ENCODE measurements around the gene ZNF593OS. TPM values are rescaled to one million over a fixed set of nuclear protein-coding genes. Genes with fewer than 3 reads are reported as not detected.

Gene ZNF593OS
- not detected in 2 replicates for total RNA-seq

GRCh38 chr1:26171084-26172072 lies at the start of gene ZNF593OS:
ZNF593OS (minus strand) TSS chr1:26171832; CDS start chr1:26171661, 171 bp downstream.

GRCh38 chr1:26190373-26190987 lies 18.8 kb upstream of the ZNF593OS start, which contains the start of gene CATSPER4:
CATSPER4 (plus strand) TSS chr1:26190602; CDS start chr1:26190628, 26 bp downstream.

GRCh38 chr1:26177182-26177684 lies 5.6 kb upstream of the ZNF593OS start, which contains the start of gene CNKSR1:
CNKSR1 (plus strand) TSS chr1:26177491; CDS start chr1:26177548, 57 bp downstream.

GRCh38 chr1:26169669-26170471 lies 1.8 kb downstream of the ZNF593OS start, which contains the start of gene ZNF593:
ZNF593 (plus strand) TSS chr1:26169908; CDS start chr1:26169984, 76 bp downstream.

DNA sequence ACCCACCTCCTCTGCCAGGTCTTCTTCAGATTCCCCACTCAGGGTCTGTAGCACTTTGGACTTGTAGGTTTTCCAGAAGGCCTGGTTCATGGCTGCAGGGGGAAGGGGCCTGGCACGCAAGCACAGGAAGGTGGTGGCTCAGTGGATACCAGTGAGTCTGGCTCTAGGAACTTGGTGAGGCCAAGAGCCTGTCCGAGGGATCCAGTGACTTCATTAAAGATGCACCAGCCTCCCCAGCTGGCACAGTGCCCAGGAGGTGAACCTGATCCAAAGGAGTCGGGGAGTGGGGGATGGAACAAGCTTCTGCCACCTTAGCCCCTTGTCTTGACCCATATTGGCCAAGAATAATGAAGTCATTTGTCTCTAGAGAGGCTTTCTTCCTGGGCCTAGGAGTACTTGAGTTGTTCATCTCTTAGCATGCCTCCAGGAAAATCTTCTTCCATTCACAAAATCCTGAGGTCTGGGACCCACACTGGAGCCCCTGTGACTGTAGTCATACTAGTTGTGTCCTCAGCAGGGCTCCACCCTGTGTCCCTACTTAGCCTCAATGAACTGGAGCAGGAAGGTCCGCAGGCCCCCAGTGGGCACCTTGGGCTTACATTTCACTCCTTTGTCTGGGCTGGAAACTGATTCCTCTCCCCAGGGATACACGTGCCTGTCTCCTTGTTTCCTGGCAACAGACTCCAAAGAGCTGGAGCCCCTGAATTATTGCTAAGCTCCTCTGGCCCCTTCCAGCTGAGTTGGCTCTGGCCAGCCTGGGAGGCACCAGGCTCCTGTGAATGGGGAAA lies 3.0 kb downstream of the ZNF593OS start, which contains the start of gene C1orf232:
Gene C1orf232, minus strand, starts transcription at position 554 of the 788 bp plus-strand sequence. Its CDS starts 464 bp downstream, at position 90.

GRCh38 chr1:26158908-26159742 lies 12.5 kb downstream of the ZNF593OS start, which contains the start of gene FAM110D:
FAM110D (plus strand) TSS chr1:26159079; CDS start chr1:26161292, 2,213 bp downstream.

Other genes with a start within 250 kb of the ZNF593OS start
- 5.2 and 9.5 TPM in 2 replicates for gene PAFAH2, start 173.8 kb downstream of the ZNF593OS start, total RNA-seq
- gene EXTL1, start 150.1 kb downstream of the ZNF593OS start, total RNA-seq: 0.26 and 1.3 TPM in 2 replicates
- not detected in 2 replicates for gene SLC30A2, start 125.7 kb downstream of the ZNF593OS start, total RNA-seq
- not detected in 2 replicates for gene TRIM63, start 104.2 kb downstream of the ZNF593OS start, total RNA-seq
- 6.5 and 6.8 TPM in 2 replicates for gene PDIK1L, start 60.0 kb downstream of the ZNF593OS start, total RNA-seq
- gene FAM110D, start 12.8 kb downstream of the ZNF593OS start, total RNA-seq: not detected in 2 replicates
- gene C1orf232, start 2.9 kb downstream of the ZNF593OS start, total RNA-seq: not detected in 2 replicates
- 17.8 and 18.5 TPM in 2 replicates for gene ZNF593, start 1.9 kb downstream of the ZNF593OS start, total RNA-seq
- gene CNKSR1, start 5.7 kb upstream of the ZNF593OS start, total RNA-seq: 0.26 TPM in 1 of 2 replicates, not detected in the other
- gene CATSPER4, start 18.8 kb upstream of the ZNF593OS start, total RNA-seq: not detected in 2 replicates
- 10.8 and 11.9 TPM in 2 replicates for gene CEP85, start 62.4 kb upstream of the ZNF593OS start, total RNA-seq
- gene SH3BGRL3, start 108.3 kb upstream of the ZNF593OS start, total RNA-seq: 67.5 and 71.7 TPM in 2 replicates
- gene UBXN11, start 134.8 kb upstream of the ZNF593OS start, total RNA-seq: 5.7 and 6.8 TPM in 2 replicates
- not detected in 2 replicates for gene CD52, start 146.1 kb upstream of the ZNF593OS start, total RNA-seq
- not detected in 2 replicates for gene CRYBG2, start 182.3 kb upstream of the ZNF593OS start, total RNA-seq
- gene ZNF683, start 200.9 kb upstream of the ZNF593OS start, total RNA-seq: not detected in 2 replicates
- not detected in 2 replicates for gene LIN28A, start 239.0 kb upstream of the ZNF593OS start, total RNA-seq